Measurements from ENCODE around the gene HCN3.

HCN3 gene

DNA sequence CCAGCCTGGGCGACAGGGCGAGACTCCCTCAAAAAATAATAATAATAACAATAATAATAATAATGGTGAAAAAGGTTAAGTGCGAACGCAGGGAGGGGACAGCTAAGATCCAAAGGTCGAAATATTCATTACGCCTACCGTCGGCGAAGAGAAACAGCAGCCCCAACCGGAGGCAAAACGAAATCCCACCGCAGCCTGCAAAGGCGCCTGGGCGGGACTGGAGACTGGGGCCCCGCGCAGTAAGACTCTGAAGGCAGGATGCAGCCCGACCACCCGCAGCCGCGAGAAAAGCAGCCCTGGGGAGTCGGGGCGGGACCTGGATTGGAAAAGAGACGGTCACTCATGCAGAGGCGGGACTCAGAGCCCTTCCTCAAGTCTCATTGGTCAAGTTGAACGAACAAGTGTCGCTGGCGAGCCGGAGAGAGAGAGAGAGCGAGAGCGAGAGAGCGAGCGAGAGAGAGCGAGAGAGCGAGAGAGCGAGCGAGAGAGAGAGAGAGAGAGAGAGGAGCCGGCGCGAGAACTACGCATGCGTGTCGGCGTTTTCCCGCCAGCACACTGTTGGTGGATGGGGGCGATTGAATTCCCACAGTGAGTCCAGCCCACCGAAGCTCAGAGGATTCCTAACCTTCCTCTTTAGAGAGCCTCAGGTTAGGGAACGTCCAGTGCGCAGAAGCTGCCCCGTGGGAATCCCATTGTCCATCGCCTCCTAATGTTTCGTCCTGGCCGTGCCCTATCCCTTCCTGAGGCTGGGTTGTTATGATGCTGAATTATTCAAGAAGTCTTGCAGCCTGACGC is 32.7 kb upstream of the HCN3 start (continued):
- TF ChIP-seq, protein P1, sequence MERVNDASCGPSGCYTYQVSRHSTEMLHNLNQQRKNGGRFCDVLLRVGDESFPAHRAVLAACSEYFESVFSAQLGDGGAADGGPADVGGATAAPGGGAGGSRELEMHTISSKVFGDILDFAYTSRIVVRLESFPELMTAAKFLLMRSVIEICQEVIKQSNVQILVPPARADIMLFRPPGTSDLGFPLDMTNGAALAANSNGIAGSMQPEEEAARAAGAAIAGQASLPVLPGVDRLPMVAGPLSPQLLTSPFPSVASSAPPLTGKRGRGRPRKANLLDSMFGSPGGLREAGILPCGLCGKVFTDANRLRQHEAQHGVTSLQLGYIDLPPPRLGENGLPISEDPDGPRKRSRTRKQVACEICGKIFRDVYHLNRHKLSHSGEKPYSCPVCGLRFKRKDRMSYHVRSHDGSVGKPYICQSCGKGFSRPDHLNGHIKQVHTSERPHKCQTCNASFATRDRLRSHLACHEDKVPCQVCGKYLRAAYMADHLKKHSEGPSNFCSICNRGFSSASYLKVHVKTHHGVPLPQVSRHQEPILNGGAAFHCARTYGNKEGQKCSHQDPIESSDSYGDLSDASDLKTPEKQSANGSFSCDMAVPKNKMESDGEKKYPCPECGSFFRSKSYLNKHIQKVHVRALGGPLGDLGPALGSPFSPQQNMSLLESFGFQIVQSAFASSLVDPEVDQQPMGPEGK (tag by site-specific recombination; IDR thresholded peaks at IDR 0.05), result peak; percentile 99
- TF ChIP-seq ZNF350 (tag by site-specific recombination; IDR thresholded peaks at IDR 0.05) (no peak), ZNF391 (tag by site-specific recombination; IDR thresholded peaks at IDR 0.05; ENCODE audit: borderline replicate concordance, low read depth) (peak; percentile 100), ZNF560 (tag by site-specific recombination; IDR thresholded peaks at IDR 0.05; ENCODE audit: borderline replicate concordance) (no peak), YY1 (tag by site-specific recombination; IDR thresholded peaks at IDR 0.05) (peak; percentile 92), ZBTB1 (tag by site-specific recombination; IDR thresholded peaks at IDR 0.05) (peak; percentile 99), ZNF112 (tag by site-specific recombination; IDR thresholded peaks at IDR 0.05) (no peak), ZSCAN23 (tag by site-specific recombination; IDR thresholded peaks at IDR 0.05) (peak; percentile 100), ZNF596 (tag by site-specific recombination; IDR thresholded peaks at IDR 0.05) (peak; percentile 100), ZNF777 (tag by site-specific recombination; IDR thresholded peaks at IDR 0.05; ENCODE audit: borderline replicate concordance) (no peak), FEZF1 (tag by site-specific recombination; IDR thresholded peaks at IDR 0.05) (peak; percentile 92), ZBTB6 (tag by site-specific recombination; IDR thresholded peaks at IDR 0.05) (peak; percentile 95), ZBTB20 (tag by site-specific recombination; IDR thresholded peaks at IDR 0.05) (peak; percentile 88; the same call in 1 of the 2 replicates), WT1 (tag by site-specific recombination; IDR thresholded peaks at IDR 0.05) (peak; percentile 88), GLIS2 (tag by site-specific recombination; IDR thresholded peaks at IDR 0.05) (peak; percentile 99)
- TF ChIP-seq, protein P2, sequence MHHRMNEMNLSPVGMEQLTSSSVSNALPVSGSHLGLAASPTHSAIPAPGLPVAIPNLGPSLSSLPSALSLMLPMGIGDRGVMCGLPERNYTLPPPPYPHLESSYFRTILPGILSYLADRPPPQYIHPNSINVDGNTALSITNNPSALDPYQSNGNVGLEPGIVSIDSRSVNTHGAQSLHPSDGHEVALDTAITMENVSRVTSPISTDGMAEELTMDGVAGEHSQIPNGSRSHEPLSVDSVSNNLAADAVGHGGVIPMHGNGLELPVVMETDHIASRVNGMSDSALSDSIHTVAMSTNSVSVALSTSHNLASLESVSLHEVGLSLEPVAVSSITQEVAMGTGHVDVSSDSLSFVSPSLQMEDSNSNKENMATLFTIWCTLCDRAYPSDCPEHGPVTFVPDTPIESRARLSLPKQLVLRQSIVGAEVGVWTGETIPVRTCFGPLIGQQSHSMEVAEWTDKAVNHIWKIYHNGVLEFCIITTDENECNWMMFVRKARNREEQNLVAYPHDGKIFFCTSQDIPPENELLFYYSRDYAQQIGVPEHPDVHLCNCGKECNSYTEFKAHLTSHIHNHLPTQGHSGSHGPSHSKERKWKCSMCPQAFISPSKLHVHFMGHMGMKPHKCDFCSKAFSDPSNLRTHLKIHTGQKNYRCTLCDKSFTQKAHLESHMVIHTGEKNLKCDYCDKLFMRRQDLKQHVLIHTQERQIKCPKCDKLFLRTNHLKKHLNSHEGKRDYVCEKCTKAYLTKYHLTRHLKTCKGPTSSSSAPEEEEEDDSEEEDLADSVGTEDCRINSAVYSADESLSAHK (tag by site-specific recombination; IDR thresholded peaks at IDR 0.05), result peak; percentile 99
- TF ChIP-seq, protein P3, sequence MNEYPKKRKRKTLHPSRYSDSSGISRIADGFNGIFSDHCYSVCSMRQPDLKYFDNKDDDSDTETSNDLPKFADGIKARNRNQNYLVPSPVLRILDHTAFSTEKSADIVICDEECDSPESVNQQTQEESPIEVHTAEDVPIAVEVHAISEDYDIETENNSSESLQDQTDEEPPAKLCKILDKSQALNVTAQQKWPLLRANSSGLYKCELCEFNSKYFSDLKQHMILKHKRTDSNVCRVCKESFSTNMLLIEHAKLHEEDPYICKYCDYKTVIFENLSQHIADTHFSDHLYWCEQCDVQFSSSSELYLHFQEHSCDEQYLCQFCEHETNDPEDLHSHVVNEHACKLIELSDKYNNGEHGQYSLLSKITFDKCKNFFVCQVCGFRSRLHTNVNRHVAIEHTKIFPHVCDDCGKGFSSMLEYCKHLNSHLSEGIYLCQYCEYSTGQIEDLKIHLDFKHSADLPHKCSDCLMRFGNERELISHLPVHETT (tag by site-specific recombination; IDR thresholded peaks at IDR 0.05), result peak; percentile 100

DNA sequence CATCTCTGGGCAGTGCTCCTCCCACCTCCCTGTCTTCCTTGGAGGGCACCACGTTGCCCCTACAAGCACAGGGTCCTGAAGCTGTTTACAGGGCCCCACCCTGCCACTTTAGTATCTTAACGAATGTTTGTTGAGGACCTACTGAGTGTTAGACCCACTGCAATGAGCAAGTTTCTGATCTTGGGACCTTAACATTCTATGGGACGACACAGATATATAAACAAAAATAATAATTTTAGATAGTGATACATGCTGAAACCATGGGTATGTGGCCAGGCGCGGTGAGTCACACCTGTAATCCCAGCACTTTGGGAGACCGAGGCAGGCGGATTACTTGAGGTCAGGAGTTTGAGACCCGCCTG is 32.1 kb upstream of the HCN3 start:
- H3K36me3 ChIP-seq (ENCODE audit: control insufficient read depth in 2 of 2, insufficient read depth in 1 of 2, low read length in 2 of 2), result peaks cover 13 to 32% of the 10 kb centered on the region in 2 experiments; a peak in 2 of 3 replicates
- peaks cover 5% of the 10 kb centered on the region; the same call in 1 of the 2 replicates for H3K4me1 ChIP-seq (ENCODE audit: control insufficient read depth, insufficient read depth, low read length)
- TF ChIP-seq ZBTB48 (tag by site-specific recombination; IDR thresholded peaks at IDR 0.05), result 0 out of 2 replicates have a peak, but pooled peaks have one; percentile 5
- TF ChIP-seq ZNF335 (tag by site-specific recombination; conservative IDR thresholded peaks at IDR 0.05), result peak; percentile 76
- no peak for TF ChIP-seq ZNF394 (tag by site-specific recombination; IDR thresholded peaks at IDR 0.05; ENCODE audit: borderline replicate concordance)
- H3K27ac ChIP-seq (ENCODE audit: extremely low read depth, low read depth, low read length), result peak overlapping the region; percentile 56
- H3K4me3 ChIP-seq (ENCODE audit: low read depth, low read length), result peak overlapping the region; percentile 33
- ChIA-PET CTCF (interaction anchor here (0.5 to 1.4 kb wide), 5 partner anchors 11 to 77 kb away, joined by 3 to 5 read pairs (median 4); partner anchors contain the start of gene ENTREP3), POLR2A (interaction anchor here (0.7 to 2.6 kb wide), 7 partner anchors 9 to 79 kb away, joined by 3 to 11 read pairs (median 3); partner anchors contain the start of genes ENTREP3, KRTCAP2 and SCAMP3)
- no peaks in the 10 kb centered on the region for H3K9me3 ChIP-seq (ENCODE audit: control insufficient read depth, insufficient read depth, low read depth, low read length)

All from HEK293 (cell line).